Measurements from ENCODE around the gene EPYC.
A peak's percentile ranks its signal among the peaks of the same experiment; 100 is the strongest.

EPYC gene

GRCh38 chr12:90953956-90954421, 50.8 kb downstream of the EPYC start:
- DNase-seq = peak; percentile 16

- no peak for DNase-seq
These were observed 53.2 kb downstream of the EPYC start for GRCh38 chr12:90951432-90952105.

GRCh38 chr12:90947869-90948268, 56.9 kb downstream of the EPYC start:
- DNase-seq = no peak

GRCh38 chr12:90945070-90945649, 59.6 kb downstream of the EPYC start:
- no peak for DNase-seq

GRCh38 chr12:90943255-90943654, 61.5 kb downstream of the EPYC start:
- DNase-seq = no peak

GRCh38 chr12:90940872-90941499, 63.8 kb downstream of the EPYC start:
- DNase-seq = no peak

GRCh38 chr12:90939382-90939781, 65.4 kb downstream of the EPYC start:
- no peak for DNase-seq

- DNase-seq = no peak
These were observed 66.3 kb downstream of the EPYC start for GRCh38 chr12:90938451-90938850.

- no peak for DNase-seq
These were observed 67.1 kb downstream of the EPYC start for GRCh38 chr12:90937651-90938050.

GRCh38 chr12:90936230-90937005, 68.4 kb downstream of the EPYC start:
- DNase-seq = no peak

- DNase-seq = no peak
These were observed 79.2 kb downstream of the EPYC start for GRCh38 chr12:90925562-90925961.

- DNase-seq = no peak
These were observed 80.4 kb downstream of the EPYC start for GRCh38 chr12:90924406-90924805.

- DNase-seq = no peak
These were observed 82.6 kb downstream of the EPYC start for GRCh38 chr12:90922145-90922627.

- DNase-seq = no peak
These were observed 83.2 kb downstream of the EPYC start for GRCh38 chr12:90921536-90921935.

GRCh38 chr12:90920222-90920621, 84.5 kb downstream of the EPYC start:
- no peak for DNase-seq

- no peak for DNase-seq
These were observed 87.3 kb downstream of the EPYC start for GRCh38 chr12:90917431-90917830.

GRCh38 chr12:90916516-90916915, 88.3 kb downstream of the EPYC start:
- DNase-seq = no peak

GRCh38 chr12:90915353-90915752, 89.4 kb downstream of the EPYC start:
- DNase-seq = no peak
